GM12892 (cell line): ENCODE data around the gene OTOGL.

Source experiments
- POLR2A ChIP-seq: IDR thresholded peaks from 2 replicates; pipeline ENCODE4 v1.6.1; 2011; ENCODE audit warnings: low read depth, low read length, control low read depth
- POLR2AphosphoS5 ChIP-seq: IDR thresholded peaks from 2 replicates; pipeline ENCODE4 v1.6.1; 2011; ENCODE audit warnings: low read depth, low read length, control low read depth

GRCh38 chr12:80313209-80313608 lies 213.9 kb downstream of the OTOGL start:
- TF ChIP-seq POLR2A (no peak), POLR2AphosphoS5 (no peak)
